Measurements from ENCODE around the gene RASA3. TPM values are rescaled to one million over a fixed set of nuclear protein-coding genes. Genes with fewer than 3 reads are reported as not detected.

The RASA3 gene
- total and polyA plus RNA-seq, 12 donors: 6.8 to 16.9 (median 10.3) TPM

DNA sequence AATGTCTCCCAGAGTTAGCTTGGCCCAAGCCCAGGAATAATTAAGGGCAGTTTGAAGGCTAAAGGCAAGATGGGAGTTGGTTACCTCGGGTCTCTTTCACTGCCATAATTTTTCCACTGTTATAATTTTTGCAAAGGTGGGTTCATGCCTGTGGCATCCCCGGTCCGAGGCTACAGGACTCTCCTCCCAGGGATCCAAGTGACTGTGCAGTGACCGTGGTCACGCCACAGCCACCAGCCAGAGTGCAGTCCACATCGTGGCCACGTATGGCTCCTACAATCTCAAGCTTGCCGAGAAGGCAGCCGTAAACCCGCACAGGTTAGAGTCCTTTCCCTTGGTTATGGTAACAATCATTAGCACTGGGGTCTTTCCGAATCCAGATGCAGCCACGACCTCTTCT, 195.3 kb downstream of the RASA3 start:
- no peak for ATAC-seq
- Histone ChIP-seq H3K4me3 (no peak overlapping the region), H3K27ac (no peak overlapping the region), H3K27me3 (peaks cover 0 to 20% (median 2%) of the 10 kb centered on the region in 7 donors), H3K4me1 (peaks cover 3 to 48% (median 14%) of the 10 kb centered on the region in 9 donors), H3K9me3 (no peaks in the 10 kb centered on the region), H3K36me3 (no peaks in the 10 kb centered on the region)
- intact Hi-C loops (cut with DNase I): no loop called here
- DNase-seq: no peak
- 84 to 87% methylated on average over 12 of the region's 12 CpGs for WGBS, 2 donors
- TF ChIP-seq, protein P1, sequence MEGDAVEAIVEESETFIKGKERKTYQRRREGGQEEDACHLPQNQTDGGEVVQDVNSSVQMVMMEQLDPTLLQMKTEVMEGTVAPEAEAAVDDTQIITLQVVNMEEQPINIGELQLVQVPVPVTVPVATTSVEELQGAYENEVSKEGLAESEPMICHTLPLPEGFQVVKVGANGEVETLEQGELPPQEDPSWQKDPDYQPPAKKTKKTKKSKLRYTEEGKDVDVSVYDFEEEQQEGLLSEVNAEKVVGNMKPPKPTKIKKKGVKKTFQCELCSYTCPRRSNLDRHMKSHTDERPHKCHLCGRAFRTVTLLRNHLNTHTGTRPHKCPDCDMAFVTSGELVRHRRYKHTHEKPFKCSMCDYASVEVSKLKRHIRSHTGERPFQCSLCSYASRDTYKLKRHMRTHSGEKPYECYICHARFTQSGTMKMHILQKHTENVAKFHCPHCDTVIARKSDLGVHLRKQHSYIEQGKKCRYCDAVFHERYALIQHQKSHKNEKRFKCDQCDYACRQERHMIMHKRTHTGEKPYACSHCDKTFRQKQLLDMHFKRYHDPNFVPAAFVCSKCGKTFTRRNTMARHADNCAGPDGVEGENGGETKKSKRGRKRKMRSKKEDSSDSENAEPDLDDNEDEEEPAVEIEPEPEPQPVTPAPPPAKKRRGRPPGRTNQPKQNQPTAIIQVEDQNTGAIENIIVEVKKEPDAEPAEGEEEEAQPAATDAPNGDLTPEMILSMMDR (IDR thresholded peaks at IDR 0.05): no peak

DNA sequence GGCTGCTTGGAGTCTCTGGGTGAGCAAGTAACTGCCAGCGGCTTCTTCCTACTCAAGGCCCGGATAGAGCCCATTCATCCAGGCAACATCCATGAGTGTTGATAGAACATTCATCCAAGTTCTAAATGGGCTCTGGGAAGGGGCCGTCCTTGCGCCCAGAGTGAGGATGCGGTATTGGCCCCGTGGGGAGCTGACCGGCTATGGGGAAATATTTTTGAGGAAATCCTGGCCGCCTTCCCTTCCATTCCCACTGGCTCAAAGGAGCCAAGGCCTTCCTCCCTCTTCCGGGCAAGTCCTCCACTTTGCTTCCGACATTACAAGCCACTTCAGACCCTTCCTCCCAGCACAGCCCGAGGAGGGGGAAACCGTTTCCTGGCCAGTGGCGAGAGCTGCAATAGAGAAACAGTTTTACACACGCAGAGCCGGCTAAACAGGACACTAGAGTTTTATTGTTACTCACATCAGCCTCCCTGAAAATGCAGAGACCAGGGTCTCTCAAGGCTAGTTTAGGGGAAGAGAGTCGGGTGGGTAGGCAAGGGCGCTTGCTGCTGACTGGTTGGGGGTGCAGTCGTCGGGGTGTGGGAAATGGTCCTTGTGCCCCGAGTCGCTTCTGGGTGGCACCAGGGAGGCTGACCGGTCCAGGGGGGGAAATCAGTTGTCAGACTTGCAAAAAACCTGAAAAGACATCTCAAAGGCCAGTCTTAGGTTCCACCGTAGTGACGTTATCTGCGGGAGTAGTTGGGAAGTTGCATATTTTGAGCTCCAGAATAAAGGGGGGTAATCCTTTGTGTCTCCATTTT, 196.1 kb downstream of the RASA3 start:
- H3K4me1 ChIP-seq: peaks cover 3 to 48% (median 14%) of the 10 kb centered on the region in 9 donors
- H3K27ac ChIP-seq: peak overlapping the region in 4 of 10 donors; percentile 3 to 75 (median 51)
- H3K27me3 ChIP-seq: peaks cover 0 to 18% (median 2%) of the 10 kb centered on the region in 7 donors
- DNase-seq: no peak
- intact Hi-C loops (cut with DNase I): no loop called here
- peak in 3 of 8 donors; percentile 17 to 37 (median 24) for ATAC-seq
- peak overlapping the region in 1 of 10 donors; percentile 17 for H3K4me3 ChIP-seq
- WGBS, 2 donors: 72 to 80% methylated on average over 25 of the region's 25 CpGs
- H3K36me3 ChIP-seq: no peaks in the 10 kb centered on the region
- TF ChIP-seq, protein P1 (IDR thresholded peaks at IDR 0.05): no peak
- H3K9me3 ChIP-seq: no peaks in the 10 kb centered on the region

DNA sequence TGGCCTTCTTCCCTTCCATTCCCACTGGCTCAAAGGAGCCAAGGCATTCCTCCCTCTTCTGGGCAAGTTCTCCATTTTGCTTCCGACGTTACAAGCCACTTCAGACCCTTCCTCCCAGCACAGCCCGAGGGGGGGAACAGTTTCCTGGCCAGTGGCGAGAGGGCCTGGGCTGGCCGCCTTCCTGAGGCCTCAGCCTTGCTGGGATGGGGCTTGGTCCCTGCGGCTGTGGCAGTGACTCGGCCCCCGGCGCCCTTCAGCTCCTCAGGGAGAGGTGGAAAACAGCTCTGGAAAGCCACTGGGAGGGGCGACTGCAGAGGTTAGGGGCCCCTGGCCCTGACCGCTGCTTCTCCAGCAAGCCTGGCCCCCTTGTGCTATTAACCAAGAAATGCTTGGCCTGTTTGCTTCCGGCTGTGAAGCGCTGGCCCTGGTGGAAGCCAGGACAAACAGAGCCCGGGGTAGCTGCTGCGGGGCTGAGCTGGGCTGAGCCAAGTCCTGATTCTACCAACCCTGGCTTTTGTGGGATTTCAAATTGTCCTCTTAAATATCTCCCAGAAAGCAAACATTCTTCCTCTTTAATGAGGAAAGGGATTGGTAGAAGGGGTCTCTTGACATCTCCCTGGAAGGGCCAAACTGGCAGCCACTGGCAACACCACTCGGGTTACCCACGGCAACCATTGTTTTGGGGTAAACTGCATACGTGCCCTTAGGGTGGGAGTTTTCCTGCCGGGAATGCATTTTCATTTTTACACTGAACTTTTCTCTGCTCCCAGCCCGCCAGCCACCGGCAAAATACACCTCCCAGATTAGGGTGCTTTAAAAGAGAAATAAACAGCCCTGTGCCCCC, 197.2 kb downstream of the RASA3 start:
- TF ChIP-seq, protein P1 (IDR thresholded peaks at IDR 0.05): no peak
- peaks cover 0 to 17% (median 2%) of the 10 kb centered on the region in 7 donors for H3K27me3 ChIP-seq
- no peaks in the 10 kb centered on the region for H3K36me3 ChIP-seq
- 53 to 61% methylated on average over 21 of the region's 21 CpGs for WGBS, 2 donors
- ATAC-seq (peak in 7 of 8 donors; percentile 11 to 56 (median 29)), DNase-seq (no peak)
- peak overlapping the region in 6 of 10 donors; percentile 16 to 75 (median 36) for H3K27ac ChIP-seq
- H3K4me3 ChIP-seq: no peak overlapping the region
- H3K4me1 ChIP-seq: peaks cover 3 to 48% (median 14%) of the 10 kb centered on the region in 9 donors
- no peaks in the 10 kb centered on the region for H3K9me3 ChIP-seq
- intact Hi-C loops (cut with DNase I): no loop called here

DNA sequence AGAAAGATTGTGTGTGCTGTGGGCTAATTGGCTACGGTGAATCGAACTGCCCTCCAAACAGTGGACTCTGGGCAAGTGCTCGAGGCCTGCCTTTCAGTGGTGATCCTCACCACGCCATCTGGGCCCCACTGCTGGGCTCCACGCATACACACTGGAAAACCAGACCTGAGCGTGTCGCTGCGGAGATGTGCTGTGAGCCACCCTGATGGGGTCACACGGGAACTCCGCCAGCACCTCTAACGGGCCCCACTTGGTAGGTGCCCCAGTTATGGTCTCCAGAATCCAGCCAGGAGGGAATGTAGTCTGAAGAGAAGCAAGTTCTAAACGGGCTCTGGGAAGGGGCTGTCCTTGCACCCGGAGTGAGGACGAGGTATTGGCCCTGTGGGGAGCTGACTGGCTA, 197.8 kb downstream of the RASA3 start:
- intact Hi-C loops (cut with DNase I): no loop called here
- 88 to 89% methylated on average over 14 of the region's 14 CpGs for WGBS, 2 donors

More for the DNA sequence above, 197.8 kb downstream of the RASA3 start:
- TF ChIP-seq, protein P1 (IDR thresholded peaks at IDR 0.05): no peak
- DNase-seq: no peak
- ATAC-seq: no peak
- H3K4me3 ChIP-seq: no peak overlapping the region
- H3K9me3 ChIP-seq: no peaks in the 10 kb centered on the region
- no peaks in the 10 kb centered on the region for H3K36me3 ChIP-seq
- peaks cover 3 to 53% (median 17%) of the 10 kb centered on the region in 9 donors for H3K4me1 ChIP-seq
- peak overlapping the region in 5 of 10 donors; percentile 19 to 75 (median 41) for H3K27ac ChIP-seq
- peaks cover 0 to 16% (median 0%) of the 10 kb centered on the region in 7 donors for H3K27me3 ChIP-seq

Data from heart right ventricle (tissue), 16 donors.